Activated effector memory CD4-positive, alpha-beta T cell treated with Interleukin-2 at 50 U/mL for 16 hours (primary cell): ENCODE results near the gene KLHL26.
"Not testable (repeated sequence)": the region's sequence is repeated elsewhere in the genome, so short reads cannot be mapped to it uniquely, and the experiment has no call there.

ENCODE experiments used
- DNase-seq: peaks from one replicate; pipeline ENCODE4 v3.0.0-alpha.2; 2020

KLHL26 gene

GRCh38 chr19:18667531-18668251 is 30.9 kb downstream of the KLHL26 start:
- no peak for DNase-seq

GRCh38 chr19:18668252-18668631 is 31.4 kb downstream of the KLHL26 start:
- no peak for DNase-seq

DNA sequence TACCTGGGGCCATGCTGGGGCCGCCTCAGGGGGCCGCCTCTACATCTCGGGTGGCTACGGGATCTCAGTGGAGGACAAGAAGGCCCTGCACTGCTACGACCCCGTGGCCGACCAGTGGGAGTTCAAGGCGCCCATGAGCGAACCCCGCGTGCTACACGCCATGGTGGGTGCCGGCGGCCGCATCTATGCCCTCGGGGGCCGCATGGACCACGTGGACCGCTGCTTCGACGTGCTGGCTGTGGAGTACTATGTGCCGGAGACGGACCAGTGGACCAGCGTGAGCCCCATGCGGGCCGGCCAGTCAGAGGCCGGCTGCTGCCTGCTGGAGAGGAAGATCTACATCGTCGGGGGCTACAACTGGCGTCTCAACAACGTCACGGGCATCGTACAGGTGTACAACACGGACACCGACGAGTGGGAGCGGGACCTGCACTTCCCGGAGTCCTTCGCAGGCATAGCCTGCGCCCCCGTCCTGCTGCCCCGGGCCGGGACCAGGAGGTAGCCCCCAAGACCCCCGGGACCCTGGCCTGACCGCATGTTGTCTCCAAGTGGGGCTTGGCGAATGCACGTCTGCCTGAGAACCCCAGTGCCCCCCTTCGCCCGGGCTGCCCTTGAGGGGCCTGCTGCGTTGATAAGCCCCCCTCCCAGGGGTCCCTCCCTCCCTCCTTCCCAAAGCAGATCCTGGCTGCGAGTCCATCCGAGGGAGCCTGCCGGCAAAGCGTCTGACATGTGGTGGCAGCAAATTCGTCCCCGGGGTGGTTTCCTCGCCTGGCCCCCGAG is 32.1 kb downstream of the KLHL26 start:
- DNase-seq = no peak

GRCh38 chr19:18669524-18669817 is 32.6 kb downstream of the KLHL26 start:
- DNase-seq = no peak

GRCh38 chr19:18669883-18670282 is 33.1 kb downstream of the KLHL26 start:
- no peak for DNase-seq

DNA sequence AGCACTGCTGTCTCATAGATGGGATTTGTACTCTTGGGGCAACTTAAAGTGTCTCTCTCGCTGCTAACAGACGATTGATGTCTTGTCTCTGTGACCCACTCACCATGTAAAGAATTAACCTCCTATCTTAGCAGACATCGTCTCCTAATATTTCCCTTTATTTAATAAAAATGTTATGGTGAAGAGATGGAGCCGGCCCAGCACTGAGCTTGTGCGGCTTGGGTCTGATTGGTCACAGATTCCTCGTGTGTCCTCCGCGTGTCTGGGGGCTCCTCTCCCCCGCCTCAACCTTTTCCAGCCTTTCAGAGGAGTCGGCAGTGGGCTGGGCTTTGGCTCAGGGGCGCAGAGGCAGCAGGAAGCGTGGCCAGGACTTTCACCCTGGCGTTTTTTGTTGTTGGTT is 33.5 kb downstream of the KLHL26 start:
- no peak for DNase-seq

- no peak for DNase-seq
Observed at GRCh38 chr19:18671303-18672043, 34.6 kb downstream of the KLHL26 start.

DNA sequence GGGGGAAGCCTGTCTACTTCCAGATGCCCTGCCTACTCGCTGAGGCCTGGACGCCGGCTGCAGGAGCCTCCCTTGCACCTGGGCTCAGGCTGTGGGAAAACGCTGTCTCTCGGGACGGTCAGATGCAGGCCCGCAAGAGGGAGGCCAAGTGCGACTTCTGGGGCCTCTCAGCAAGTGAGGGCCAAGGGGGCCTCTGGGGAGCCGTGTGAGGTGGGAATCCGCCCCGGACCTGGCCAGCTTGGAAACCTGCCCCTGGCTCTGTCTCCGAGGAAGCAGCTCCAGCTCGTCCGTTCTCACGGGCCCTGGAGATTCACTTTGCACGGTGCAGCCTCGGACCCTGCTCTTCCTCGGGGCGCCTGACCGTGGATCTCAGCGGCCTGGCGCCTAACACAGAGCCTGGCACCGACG is 35.2 kb downstream of the KLHL26 start:
- no peak for DNase-seq

DNA sequence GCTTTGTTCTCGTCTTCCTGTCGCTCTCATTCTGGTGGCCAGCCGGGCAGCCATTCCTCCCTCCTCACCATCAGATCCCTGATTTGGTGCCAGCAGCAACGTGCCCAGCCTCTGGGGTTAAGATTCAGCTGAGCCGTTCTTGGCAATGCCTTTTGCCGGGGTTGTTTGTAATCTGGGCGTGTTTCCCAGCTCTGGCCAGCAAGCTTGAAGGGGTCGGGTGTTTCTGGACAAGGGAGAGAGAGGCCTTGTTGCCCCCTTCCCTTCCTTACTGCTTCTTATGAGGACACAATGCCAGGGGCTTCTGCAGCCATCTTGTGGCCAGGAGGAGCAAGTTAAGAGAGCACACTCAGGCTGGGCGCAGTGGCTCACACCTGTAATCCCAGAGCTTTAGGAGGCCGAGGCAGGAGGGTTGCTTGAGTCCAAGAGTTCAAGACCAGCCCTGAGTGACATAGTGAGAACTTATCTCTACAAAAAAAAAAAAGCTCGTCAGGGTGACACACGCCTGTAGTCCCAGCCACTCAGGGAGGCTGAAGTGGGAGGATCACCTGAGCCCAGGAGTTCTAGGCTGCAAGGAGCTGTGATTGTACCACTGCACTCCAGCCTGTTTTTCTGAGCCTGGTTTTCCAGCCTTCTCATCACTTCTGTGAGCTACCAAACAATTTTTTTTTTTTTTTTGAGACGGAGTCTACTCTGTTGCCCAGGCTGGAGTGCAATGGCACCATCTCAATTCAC is 35.9 kb downstream of the KLHL26 start:
- no peak for DNase-seq

- no peak for DNase-seq
Observed at GRCh38 chr19:18674616-18675015, 37.8 kb downstream of the KLHL26 start.

GRCh38 chr19:18675779-18676178 is 39.0 kb downstream of the KLHL26 start:
- no peak for DNase-seq

- no peak for DNase-seq
Observed at GRCh38 chr19:18676692-18677091, 39.9 kb downstream of the KLHL26 start.

DNA sequence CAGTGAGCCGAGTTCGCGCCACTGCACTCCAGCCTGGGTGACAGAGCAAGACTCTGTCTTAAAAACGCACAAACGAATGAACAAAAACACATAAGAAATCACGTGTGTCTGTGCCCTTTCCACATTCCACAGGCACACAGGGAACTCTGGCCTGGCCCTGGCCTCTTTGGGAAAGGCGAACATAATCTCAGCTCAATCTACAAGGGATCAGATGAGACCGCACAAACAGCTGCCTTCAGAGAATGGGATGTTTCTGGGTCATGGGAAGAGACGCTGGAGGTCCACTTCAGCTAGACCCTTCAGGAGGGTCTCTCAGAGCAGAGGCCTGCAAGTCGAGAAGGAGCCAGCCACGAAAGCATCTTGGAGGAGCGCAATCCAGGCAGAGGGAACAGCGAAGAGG is 40.3 kb downstream of the KLHL26 start:
- no peak for DNase-seq

- DNase-seq = not testable (repeated sequence)
Observed at GRCh38 chr19:18680148-18680547, 43.3 kb downstream of the KLHL26 start.

DNA sequence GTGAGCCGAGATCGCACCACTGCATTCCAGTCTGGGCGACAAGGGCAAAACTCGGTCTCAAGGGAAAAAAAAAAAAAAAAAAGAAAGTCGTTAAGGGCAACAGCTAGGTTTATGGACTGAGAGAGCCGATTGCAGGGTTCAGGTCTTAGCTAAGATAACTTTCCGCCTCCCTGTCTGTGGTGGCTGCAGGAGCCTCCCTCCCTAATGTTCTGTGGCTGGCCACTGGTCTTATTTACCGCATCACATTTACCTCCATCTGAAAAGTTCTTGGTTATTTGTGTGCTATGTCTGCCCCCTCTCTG is 45.9 kb downstream of the KLHL26 start:
- DNase-seq = no peak

DNA sequence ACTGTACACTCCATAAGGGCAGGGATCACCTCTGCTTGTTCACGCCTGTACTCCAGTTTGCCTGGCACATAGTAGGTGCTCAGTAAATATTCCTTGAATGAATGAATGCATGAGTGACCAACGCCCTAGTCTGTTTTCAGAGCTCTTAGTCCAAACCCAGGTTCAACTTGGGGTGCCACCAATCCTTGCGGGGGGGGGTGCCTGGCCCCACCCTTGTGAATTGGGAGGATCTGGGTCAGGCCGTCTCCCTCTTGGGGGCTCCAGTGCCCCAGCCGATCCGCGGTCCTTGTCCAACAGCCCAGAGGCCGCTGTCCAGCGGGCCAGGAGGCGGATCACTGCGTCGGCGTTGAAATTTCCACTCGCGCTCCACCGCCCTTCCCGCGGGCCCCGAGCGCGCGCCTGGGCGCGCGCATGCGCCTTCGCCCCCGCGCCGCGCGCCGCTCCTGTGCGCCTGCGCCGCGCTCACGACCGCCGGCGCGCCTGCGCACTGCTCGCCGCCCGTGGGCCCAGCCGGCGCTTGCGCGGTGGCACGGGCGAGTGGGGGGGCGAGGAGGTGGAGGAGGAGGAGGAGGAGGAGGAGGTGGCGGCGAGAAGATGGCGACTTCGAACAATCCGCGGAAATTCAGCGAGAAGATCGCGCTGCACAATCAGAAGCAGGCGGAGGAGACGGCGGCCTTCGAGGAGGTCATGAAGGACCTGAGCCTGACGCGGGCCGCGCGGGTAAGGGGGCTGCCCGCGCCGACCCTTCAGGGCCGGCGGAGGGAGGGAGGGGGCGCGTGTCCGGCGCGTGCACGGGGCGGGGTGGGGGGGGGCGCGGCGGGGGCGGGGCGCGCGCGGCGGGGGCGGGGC is 46.5 kb downstream of the KLHL26 start, which contains the start of gene CRTC1:
CRTC1 (plus strand) TSS at position 572 of the 849 bp plus-strand sequence; CDS start at position 595, 23 bp downstream.
- DNase-seq = peak; percentile 94

GRCh38 chr19:18683958-18684641 is 47.3 kb downstream of the KLHL26 start:
- DNase-seq = no peak

DNA sequence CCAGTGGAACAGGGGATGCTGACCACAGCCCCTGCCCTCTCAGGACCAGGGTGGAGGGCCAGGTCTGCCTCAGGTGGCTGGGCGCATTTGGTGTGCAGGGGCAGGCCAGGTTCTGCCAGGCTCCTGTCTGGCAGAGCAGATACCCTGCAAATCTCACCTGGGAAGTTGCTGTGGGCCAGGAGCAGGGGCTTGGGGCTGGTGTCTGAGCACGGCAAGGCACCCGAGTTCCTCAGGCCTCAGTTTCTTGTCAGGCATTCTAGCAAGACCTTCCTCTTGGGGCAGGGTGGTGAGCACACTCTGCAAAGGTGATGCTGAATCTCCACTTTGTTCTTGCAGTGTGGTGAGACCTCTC is 47.8 kb downstream of the KLHL26 start:
- DNase-seq = no peak

GRCh38 chr19:18685597-18686190 is 48.9 kb downstream of the KLHL26 start:
- DNase-seq = no peak

- no peak for DNase-seq
Observed at GRCh38 chr19:18687740-18688465, 51.1 kb downstream of the KLHL26 start.

GRCh38 chr19:18696023-18696422 is 59.2 kb downstream of the KLHL26 start:
- no peak for DNase-seq
